ENCODE data around the gene SNX24. TPM values are rescaled to one million over a fixed set of nuclear protein-coding genes. Genes with fewer than 3 reads are reported as not detected.
"Not testable (repeated sequence)": the region's sequence is repeated elsewhere in the genome, so short reads cannot be mapped to it uniquely, and the experiment has no call there.

The SNX24 gene
- polyA plus RNA-seq, 2 of the 4 experiments (the other 2 are of a cell fraction): 20.4 to 22.4 TPM

- Histone ChIP-seq H3K27ac (no peak overlapping the region), H3K4me2 (no peak overlapping the region), H3K4me3 (no peak overlapping the region), H3K4me1 (no peaks in the 10 kb centered on the region), H3K9me3 (no peaks in the 10 kb centered on the region)
- FAIRE-seq (no peak), ATAC-seq (no peak), DNase-seq (ENCODE audit: low read depth in 1 of 2, low spot score in 1 of 2) (no peak)
- ChIA-PET POLR2A (no interaction called here), CTCF (no interaction called here)
- whole genome bisulfite sequencing (ENCODE audit: missing lambda C conversion rate): 82% methylated on average over 8 of the region's 8 CpGs
- TF ChIP-seq USF2 (IDR thresholded peaks at IDR 0.05): no peak
- no peak for TF ChIP-seq JUN (IDR thresholded peaks at IDR 0.05)
- no peak for TF ChIP-seq MAX (IDR thresholded peaks at IDR 0.05)
- no peak for TF ChIP-seq POLR2A (IDR thresholded peaks at IDR 0.05; ENCODE audit: low read length)
- TF ChIP-seq HOXB13 (CRISPR knock-in tag; IDR thresholded peaks at IDR 0.05; ENCODE audit: low read depth): no peak
- TF ChIP-seq CEBPB (IDR thresholded peaks at IDR 0.05): no peak
- no peak for TF ChIP-seq ELK1 (IDR thresholded peaks at IDR 0.05; ENCODE audit: low read depth, low read length)
- TF ChIP-seq HOXA7 (CRISPR knock-in tag; IDR thresholded peaks at IDR 0.05): no peak
- no peak for TF ChIP-seq MYC (IDR thresholded peaks at IDR 0.05; ENCODE audit: borderline replicate concordance, low read length)
Observed at GRCh38 chr5:122967625-122968024, 122.2 kb downstream of the SNX24 start.

- WGBS (ENCODE audit: missing lambda C conversion rate): 90% methylated on average over 6 of the region's 6 CpGs
- FAIRE-seq; POLR2A ChIA-PET; CTCF ChIA-PET; ATAC-seq; H3K27ac ChIP-seq; H3K4me3 ChIP-seq; H3K4me2 ChIP-seq; H3K9me3 ChIP-seq; H3K4me1 ChIP-seq; DNase-seq (ENCODE audit: low read depth in 1 of 2, low spot score in 1 of 2): not testable (repeated sequence)
Observed at GRCh38 chr5:122968056-122968455, 122.6 kb downstream of the SNX24 start.

GRCh38 chr5:122971333-122971732 lies 125.9 kb downstream of the SNX24 start:
- H3K9me3 ChIP-seq: no peaks in the 10 kb centered on the region
- POLR2A ChIA-PET: no interaction called here
- H3K27ac ChIP-seq: no peak overlapping the region
- FAIRE-seq: no peak
- H3K4me3 ChIP-seq: no peak overlapping the region
- ATAC-seq: no peak
- H3K4me2 ChIP-seq: no peak overlapping the region
- no peak for DNase-seq (ENCODE audit: low read depth in 1 of 2, low spot score in 1 of 2)
- no peak for TF ChIP-seq ZSCAN20 (CRISPR knock-in tag; IDR thresholded peaks at IDR 0.05)
- no peak for TF ChIP-seq MAX (IDR thresholded peaks at IDR 0.05)
- TF ChIP-seq CEBPB (IDR thresholded peaks at IDR 0.05): no peak
- TF ChIP-seq PHF8 (IDR thresholded peaks at IDR 0.05; ENCODE audit: borderline replicate concordance, low read depth): no peak
- TF ChIP-seq ZNF302 (CRISPR knock-in tag; IDR thresholded peaks at IDR 0.05): no peak
- no peak for TF ChIP-seq EHF (CRISPR knock-in tag; IDR thresholded peaks at IDR 0.05)
- TF ChIP-seq POLR2AphosphoS2 (conservative IDR thresholded peaks at IDR 0.05; ENCODE audit: low read length): no peak
- no peak for TF ChIP-seq SMC3 (IDR thresholded peaks at IDR 0.05)
- no peak for TF ChIP-seq HEYL (CRISPR knock-in tag; IDR thresholded peaks at IDR 0.05)
- no peak for TF ChIP-seq BHLHE40 (IDR thresholded peaks at IDR 0.05; ENCODE audit: low read depth, low read length)
- TF ChIP-seq HMGXB4 (CRISPR knock-in tag; IDR thresholded peaks at IDR 0.05; ENCODE audit: borderline replicate concordance): no peak
- no peak for TF ChIP-seq FOSB (CRISPR knock-in tag; IDR thresholded peaks at IDR 0.05)
- no peak for TF ChIP-seq ATOH8 (CRISPR knock-in tag; IDR thresholded peaks at IDR 0.05; ENCODE audit: low read depth)
- TF ChIP-seq TP53 (CRISPR knock-in tag; IDR thresholded peaks at IDR 0.05): no peak
- CTCF ChIA-PET: no interaction called here
- WGBS (ENCODE audit: missing lambda C conversion rate): 92% methylated on average over 2 of the region's 2 CpGs
- H3K4me1 ChIP-seq: no peaks in the 10 kb centered on the region
